ENCODE measurements around the gene IL5.
"Not testable (repeated sequence)": the region's sequence is repeated elsewhere in the genome, so short reads cannot be mapped to it uniquely, and the experiment has no call there.

The IL5 gene

GRCh38 chr5:132543472-132544201 is at the start of gene IL5:
Gene IL5, minus strand, starts transcription at chr5:132543522. Its CDS starts 44 bp downstream, at chr5:132543478.
- no peak for DNase-seq

GRCh38 chr5:132592521-132592920 is 49.2 kb upstream of the IL5 start:
- no peak for DNase-seq

- DNase-seq = no peak
These were observed 47.8 kb upstream of the IL5 start for GRCh38 chr5:132591145-132591544.

DNA sequence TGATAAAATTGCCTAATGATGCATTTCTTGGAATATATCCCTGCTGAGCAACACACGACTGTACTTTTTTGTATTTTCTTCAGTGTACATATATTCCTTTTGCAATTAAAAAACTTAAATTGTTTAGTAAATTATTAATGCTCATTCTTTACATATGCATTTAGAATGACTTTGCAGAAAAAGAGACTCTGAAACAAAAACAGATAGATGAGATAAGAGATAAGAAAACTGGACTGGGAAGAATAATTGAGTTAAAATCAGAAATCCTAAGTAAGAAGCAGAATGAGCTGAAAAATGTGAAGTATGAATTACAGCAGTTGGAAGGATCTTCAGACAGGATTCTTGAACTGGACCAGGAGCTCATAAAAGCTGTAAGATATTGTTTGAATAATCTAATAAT is 46.1 kb upstream of the IL5 start:
- DNase-seq = no peak

- no peak for DNase-seq
These were observed 42.7 kb upstream of the IL5 start for GRCh38 chr5:132586063-132586462.

- DNase-seq = not testable (repeated sequence)
These were observed 41.2 kb upstream of the IL5 start for GRCh38 chr5:132584560-132584959.

DNA sequence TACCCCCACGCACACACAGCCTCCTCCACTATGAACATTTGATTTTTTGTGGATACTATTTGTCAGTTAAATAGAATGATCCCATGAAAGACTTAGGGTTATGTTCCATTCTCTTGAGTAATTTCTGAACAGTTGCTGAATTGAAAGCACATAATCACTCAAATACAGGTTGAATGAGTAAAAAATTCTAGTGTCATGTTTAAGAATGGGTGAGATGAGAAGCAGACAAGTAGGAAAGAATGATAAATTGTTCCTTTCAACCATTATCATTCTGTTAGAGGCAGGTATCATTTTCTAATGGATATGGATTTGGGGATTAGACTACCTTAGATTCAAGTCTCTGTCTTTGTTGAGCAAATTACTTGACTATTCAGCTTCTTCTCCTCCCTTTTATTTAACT is 32.8 kb upstream of the IL5 start:
- no peak for DNase-seq

- no peak for DNase-seq
These were observed 23.3 kb upstream of the IL5 start for GRCh38 chr5:132566657-132567056.

DNA sequence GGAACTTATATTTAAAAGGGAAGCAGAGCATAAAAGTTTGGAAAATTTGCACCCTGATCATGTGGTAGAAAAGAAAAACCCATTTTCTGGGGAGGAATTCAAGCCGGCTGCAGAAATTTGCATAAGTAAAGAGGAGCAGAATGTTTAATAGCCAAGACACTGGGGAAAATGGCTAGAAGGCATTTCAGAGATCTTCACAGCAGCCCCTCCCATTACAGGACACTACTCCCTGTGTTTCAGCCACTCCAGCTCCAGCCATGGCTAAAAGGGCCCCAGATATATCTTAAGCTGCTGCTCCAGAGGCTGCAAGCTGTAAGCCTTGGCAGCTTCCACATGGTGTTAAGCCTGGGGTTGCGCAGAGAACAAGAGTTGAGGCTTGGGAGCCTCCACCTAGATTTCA is 21.2 kb upstream of the IL5 start:
- DNase-seq = not testable (repeated sequence)

- DNase-seq = no peak
These were observed 18.3 kb upstream of the IL5 start for GRCh38 chr5:132561601-132562000.

DNA sequence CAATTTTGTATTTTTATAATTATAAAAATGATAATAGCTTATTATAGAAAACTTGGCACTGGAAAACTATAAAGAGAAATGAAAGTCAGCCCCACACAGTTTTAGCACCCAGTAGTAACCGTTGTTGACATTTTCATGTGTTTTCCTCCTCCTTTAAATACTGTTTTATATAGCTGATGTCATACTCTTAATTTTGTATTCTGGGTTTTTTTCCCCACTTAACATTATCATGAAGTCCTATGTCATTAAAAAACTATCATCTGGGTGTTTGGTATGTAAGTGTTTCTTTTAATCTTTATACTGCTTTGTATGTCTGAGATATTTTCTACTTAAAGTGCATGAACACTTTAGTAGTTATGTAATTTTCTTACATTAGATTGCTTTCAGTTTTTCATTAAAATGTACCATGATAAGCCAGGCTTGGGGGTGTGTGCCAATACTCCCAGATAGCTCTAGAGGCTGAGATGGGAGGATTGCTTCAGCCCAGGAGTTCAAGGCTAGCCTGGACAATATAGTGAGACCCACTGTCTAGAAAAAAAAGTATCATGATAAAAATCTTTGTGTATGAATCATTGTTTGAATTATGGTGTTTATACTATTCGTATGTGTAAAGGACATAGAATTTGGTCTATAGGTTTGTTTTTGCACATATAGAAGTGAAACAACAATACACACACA is 16.2 kb upstream of the IL5 start:
- DNase-seq = no peak

GRCh38 chr5:132557478-132558172 is 14.3 kb upstream of the IL5 start:
- no peak for DNase-seq

- DNase-seq = peak; percentile 53
These were observed 13.6 kb upstream of the IL5 start, which contains the start of gene RAD50 for GRCh38 chr5:132556763-132557477. Gene RAD50, plus strand, starts transcription at chr5:132556977. Its CDS starts 348 bp downstream, at chr5:132557325.

GRCh38 chr5:132556153-132556762 is 12.9 kb upstream of the IL5 start:
- DNase-seq = no peak

DNA sequence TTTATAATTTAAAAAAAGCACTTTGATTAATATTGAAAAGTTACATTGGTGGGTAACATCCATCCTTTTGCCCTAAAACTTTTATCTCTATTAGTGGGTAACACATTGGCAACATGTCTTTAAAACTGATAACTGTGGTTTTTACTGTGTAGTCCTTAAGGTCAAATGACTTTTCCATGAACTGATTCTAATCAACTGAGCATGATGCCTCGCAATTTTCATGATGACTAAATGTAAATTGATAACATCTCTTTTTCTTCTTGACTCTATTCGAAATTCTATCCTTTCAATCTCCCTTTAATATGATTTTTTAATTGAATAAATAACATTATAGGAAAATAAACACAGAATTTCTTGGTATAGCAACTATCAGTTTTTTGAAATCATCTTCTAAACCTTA is 6.3 kb upstream of the IL5 start:
- DNase-seq = no peak

- not testable (repeated sequence) for DNase-seq
These were observed 5.5 kb upstream of the IL5 start for GRCh38 chr5:132548834-132549233.

- DNase-seq = no peak
These were observed 3.9 kb upstream of the IL5 start for GRCh38 chr5:132547269-132547668.

DNA sequence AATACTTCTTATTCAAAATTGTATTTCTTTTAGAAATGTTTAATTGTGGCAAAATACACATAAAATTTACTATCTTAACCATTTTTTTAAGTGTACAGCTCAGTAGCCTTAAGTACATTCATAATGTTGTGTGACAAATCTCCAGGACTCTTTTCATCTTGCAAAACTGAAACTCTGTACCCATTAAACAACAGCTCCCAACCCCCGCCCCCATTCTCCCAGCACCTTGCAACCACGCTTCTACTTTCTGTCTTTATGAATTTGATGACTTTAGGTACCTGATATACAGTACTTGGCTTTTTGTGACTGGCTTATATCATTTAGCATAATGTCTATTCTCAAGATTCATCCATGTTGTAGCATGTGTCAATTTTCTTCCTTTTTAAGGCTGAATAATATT is 2.8 kb upstream of the IL5 start:
- no peak for DNase-seq

DNA sequence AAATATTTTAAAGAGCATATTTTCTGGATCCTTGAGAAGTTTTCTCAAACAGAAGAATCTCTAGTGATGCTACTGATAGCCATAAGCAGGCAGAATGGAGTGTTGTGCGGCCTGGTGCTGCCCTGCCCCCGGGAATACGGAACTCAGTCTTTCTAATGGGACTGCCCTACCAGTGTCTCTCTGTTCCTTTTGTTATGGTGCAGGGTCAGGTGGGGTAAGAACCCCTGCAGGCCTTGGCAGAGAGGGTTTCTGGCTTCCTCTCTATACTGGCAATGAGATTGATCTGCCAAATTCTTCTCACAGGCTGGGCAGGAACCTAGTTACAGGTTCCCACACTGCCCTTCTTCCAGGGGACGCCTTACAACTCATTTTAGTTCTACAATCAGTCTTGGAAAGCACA is 2.6 kb downstream of the IL5 start:
- no peak for DNase-seq

DNA sequence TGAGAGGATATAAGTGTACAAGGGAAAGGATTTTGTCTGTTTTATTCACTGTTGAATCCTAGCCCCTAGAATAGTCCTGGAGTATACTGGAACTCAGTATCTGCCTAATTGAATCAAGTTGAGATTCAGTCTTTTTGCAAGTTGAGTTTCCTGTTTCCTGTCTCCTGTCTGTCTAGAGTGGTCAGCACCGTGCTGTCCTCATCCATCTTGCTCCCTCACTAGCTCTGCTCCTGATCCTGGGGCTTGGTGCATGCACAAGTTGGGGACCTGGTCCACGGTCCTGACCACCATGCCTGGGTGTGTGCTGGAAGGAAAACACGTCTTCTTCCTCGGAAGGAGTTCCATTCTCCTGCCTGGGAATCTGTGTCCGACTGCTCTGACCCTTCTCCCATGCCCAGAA is 3.2 kb downstream of the IL5 start:
- DNase-seq = no peak

DNA sequence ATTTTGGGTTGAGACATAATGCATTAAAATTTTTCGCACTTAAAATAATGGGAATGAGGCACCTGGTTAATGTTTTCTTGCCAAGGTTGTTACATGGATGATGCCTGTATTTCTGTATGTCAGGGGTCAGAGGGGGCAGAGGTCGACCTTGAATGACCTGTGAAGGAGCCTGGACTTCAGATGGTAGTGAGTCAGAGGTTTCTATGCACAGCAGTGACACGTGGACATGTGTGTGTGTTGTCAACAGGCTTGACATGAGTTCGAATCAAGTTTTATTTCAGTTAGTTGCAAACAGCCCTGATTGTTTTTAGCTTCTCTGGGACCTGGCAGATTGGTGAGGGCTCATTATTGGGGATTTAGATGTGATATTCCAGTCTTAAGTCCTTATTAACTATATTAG is 3.6 kb downstream of the IL5 start:
- DNase-seq = no peak

DNA sequence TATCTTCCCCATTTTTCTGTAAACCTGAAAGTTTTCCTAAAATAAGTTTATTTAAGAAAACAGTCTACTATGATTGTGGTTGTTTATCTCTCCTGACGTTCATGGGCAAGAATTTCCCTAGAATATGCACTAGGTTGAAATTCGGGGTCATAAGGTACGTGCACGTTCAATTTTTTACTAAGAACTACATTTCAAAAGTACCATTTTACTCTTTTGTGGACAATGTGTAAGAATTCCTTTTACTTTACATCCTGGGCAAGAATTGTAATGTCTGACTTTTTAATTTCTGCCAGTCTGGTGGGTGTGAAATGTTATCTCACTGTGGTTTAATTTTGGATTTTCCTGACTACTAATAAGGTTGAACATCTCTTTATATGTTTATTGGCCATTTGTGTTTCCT is 12.4 kb downstream of the IL5 start:
- no peak for DNase-seq
